Measurements from ENCODE around the gene NFYA. TPM values are rescaled to one million over a fixed set of nuclear protein-coding genes. Genes with fewer than 3 reads are reported as not detected.
A peak's percentile ranks its signal among the peaks of the same experiment; 100 is the strongest.

NFYA gene
- total and polyA plus RNA-seq, 2 of the 13 experiments (the other 11 are each of a cell fraction or from before 2014, with no cell fraction given), result 16.0 to 22.9 TPM

DNA sequence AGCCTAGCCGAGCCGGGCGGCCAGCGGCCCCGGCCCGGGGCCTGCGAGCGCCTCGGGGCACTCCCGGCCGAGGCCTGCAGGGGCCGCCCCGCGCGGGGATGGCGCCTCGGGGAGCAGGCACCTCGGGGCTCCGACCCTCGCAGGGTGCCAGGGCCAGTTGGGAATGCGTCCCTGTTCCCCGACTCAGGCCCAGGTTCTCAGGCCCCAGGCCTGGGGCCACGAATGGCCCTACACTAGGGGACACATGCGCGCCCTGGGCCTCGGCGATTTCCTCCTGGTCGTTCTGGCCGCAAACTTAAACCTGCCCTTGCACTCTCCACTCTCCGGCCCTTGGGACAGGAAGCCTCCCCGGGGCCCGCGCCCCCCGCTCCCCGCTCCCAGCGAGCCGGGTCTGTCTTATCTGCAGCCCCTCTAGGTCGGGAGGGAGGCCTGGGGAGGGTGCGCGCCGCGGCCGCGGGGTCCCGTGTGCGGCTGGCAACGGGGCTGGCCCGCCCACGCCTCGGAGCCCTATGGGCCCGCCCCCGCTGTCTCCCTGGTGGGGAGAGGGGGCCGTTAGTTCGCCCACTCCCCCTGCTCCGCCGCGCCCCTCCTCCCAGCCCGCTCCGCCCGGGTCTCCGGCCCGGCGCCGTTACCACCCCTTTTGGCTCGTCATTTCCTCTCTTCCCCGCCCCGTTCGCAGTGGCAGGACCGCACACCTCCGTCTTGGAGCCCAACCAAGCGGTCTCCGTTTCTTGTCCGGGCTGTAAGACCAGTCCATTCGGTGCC lies 611 bp downstream of the NFYA start (continued):
- TF ChIP-seq, protein P1, sequence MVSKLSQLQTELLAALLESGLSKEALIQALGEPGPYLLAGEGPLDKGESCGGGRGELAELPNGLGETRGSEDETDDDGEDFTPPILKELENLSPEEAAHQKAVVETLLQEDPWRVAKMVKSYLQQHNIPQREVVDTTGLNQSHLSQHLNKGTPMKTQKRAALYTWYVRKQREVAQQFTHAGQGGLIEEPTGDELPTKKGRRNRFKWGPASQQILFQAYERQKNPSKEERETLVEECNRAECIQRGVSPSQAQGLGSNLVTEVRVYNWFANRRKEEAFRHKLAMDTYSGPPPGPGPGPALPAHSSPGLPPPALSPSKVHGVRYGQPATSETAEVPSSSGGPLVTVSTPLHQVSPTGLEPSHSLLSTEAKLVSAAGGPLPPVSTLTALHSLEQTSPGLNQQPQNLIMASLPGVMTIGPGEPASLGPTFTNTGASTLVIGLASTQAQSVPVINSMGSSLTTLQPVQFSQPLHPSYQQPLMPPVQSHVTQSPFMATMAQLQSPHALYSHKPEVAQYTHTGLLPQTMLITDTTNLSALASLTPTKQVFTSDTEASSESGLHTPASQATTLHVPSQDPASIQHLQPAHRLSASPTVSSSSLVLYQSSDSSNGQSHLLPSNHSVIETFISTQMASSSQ (IDR thresholded peaks at IDR 0.05; ENCODE audit: low read depth), result no peak
- TF ChIP-seq, protein P1 (CRISPR knock-in tag; IDR thresholded peaks at IDR 0.05; ENCODE audit: borderline replicate concordance), result no peak
- TF ChIP-seq ZNF615 (CRISPR knock-in tag; IDR thresholded peaks at IDR 0.05; ENCODE audit: borderline replicate concordance) (no peak), KDM4B (CRISPR knock-in tag; IDR thresholded peaks at IDR 0.05) (no peak), SP2 (CRISPR knock-in tag; IDR thresholded peaks at IDR 0.05) (peak; percentile 17; the same call in 1 of the 2 replicates), ZNF260 (CRISPR knock-in tag; IDR thresholded peaks at IDR 0.05; ENCODE audit: borderline replicate concordance, low read depth) (no peak), ZNF550 (CRISPR knock-in tag; IDR thresholded peaks at IDR 0.05; ENCODE audit: borderline replicate concordance) (no peak), ZNF460 (CRISPR knock-in tag; IDR thresholded peaks at IDR 0.05; ENCODE audit: borderline replicate concordance) (no peak), ZNF451 (CRISPR knock-in tag; IDR thresholded peaks at IDR 0.05) (peak; percentile 45), RARG (CRISPR knock-in tag; IDR thresholded peaks at IDR 0.05; ENCODE audit: low read depth) (no peak), MTA3 (CRISPR knock-in tag; IDR thresholded peaks at IDR 0.05) (no peak), ZNF180 (CRISPR knock-in tag; IDR thresholded peaks at IDR 0.05; ENCODE audit: borderline replicate concordance, low read depth) (no peak), ERF (CRISPR knock-in tag; IDR thresholded peaks at IDR 0.05) (peak; percentile 72; the same call in 1 of the 2 replicates), ZNF660 (CRISPR knock-in tag; IDR thresholded peaks at IDR 0.05; ENCODE audit: borderline replicate concordance, low read depth) (no peak)
- TF ChIP-seq, protein P2, sequence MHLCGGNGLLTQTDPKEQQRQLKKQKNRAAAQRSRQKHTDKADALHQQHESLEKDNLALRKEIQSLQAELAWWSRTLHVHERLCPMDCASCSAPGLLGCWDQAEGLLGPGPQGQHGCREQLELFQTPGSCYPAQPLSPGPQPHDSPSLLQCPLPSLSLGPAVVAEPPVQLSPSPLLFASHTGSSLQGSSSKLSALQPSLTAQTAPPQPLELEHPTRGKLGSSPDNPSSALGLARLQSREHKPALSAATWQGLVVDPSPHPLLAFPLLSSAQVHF (CRISPR knock-in tag; IDR thresholded peaks at IDR 0.05), result no peak
- TF ChIP-seq, protein P3, sequence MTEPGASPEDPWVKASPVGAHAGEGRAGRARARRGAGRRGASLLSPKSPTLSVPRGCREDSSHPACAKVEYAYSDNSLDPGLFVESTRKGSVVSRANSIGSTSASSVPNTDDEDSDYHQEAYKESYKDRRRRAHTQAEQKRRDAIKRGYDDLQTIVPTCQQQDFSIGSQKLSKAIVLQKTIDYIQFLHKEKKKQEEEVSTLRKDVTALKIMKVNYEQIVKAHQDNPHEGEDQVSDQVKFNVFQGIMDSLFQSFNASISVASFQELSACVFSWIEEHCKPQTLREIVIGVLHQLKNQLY (CRISPR knock-in tag; IDR thresholded peaks at IDR 0.05), result no peak
- TF ChIP-seq, protein P4, sequence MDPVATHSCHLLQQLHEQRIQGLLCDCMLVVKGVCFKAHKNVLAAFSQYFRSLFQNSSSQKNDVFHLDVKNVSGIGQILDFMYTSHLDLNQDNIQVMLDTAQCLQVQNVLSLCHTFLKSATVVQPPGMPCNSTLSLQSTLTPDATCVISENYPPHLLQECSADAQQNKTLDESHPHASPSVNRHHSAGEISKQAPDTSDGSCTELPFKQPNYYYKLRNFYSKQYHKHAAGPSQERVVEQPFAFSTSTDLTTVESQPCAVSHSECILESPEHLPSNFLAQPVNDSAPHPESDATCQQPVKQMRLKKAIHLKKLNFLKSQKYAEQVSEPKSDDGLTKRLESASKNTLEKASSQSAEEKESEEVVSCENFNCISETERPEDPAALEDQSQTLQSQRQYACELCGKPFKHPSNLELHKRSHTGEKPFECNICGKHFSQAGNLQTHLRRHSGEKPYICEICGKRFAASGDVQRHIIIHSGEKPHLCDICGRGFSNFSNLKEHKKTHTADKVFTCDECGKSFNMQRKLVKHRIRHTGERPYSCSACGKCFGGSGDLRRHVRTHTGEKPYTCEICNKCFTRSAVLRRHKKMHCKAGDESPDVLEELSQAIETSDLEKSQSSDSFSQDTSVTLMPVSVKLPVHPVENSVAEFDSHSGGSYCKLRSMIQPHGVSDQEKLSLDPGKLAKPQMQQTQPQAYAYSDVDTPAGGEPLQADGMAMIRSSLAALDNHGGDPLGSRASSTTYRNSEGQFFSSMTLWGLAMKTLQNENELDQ (CRISPR knock-in tag; IDR thresholded peaks at IDR 0.05; ENCODE audit: borderline replicate concordance), result no peak
- TF ChIP-seq, protein P5, sequence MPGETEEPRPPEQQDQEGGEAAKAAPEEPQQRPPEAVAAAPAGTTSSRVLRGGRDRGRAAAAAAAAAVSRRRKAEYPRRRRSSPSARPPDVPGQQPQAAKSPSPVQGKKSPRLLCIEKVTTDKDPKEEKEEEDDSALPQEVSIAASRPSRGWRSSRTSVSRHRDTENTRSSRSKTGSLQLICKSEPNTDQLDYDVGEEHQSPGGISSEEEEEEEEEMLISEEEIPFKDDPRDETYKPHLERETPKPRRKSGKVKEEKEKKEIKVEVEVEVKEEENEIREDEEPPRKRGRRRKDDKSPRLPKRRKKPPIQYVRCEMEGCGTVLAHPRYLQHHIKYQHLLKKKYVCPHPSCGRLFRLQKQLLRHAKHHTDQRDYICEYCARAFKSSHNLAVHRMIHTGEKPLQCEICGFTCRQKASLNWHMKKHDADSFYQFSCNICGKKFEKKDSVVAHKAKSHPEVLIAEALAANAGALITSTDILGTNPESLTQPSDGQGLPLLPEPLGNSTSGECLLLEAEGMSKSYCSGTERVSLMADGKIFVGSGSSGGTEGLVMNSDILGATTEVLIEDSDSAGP (CRISPR knock-in tag; IDR thresholded peaks at IDR 0.05; ENCODE audit: borderline replicate concordance), result no peak; the same call in none of the 2 replicates
- TF ChIP-seq, protein P6, sequence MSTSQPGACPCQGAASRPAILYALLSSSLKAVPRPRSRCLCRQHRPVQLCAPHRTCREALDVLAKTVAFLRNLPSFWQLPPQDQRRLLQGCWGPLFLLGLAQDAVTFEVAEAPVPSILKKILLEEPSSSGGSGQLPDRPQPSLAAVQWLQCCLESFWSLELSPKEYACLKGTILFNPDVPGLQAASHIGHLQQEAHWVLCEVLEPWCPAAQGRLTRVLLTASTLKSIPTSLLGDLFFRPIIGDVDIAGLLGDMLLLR (CRISPR knock-in tag; IDR thresholded peaks at IDR 0.05), result peak; percentile 78
